Measurements from ENCODE around the gene DYNC2I2. TPM values are rescaled to one million over a fixed set of nuclear protein-coding genes. Genes with fewer than 3 reads are reported as not detected.
"Not testable (repeated sequence)": the region's sequence is repeated elsewhere in the genome, so short reads cannot be mapped to it uniquely, and the experiment has no call there.

DYNC2I2 gene
- total RNA-seq, 3 donors from 2014 or later (not counting 1 experiment from before 2014, with no cell fraction given), result 5.2 to 6.3 (median 5.5) TPM

DNA sequence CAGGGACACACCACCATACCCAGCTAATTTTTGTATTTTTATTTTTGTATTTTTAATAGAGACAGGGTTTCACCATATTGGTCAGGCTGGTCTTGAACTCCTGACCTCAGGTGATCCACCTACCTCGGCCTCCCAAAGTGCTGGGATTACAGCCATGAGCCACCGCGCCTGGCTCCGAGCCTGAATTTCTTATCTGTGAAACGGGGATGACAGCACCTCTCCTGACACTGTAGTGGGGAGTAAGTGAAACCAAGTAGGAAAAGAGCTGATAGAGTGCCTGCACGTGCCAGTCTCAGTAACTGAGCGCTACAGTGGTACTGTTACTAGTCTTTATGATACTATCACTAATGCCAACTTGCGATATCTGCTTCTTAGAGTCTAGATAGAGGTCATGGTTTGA, 71.5 kb downstream of the DYNC2I2 start:
- H3K4me1 ChIP-seq (ENCODE audit: control insufficient read depth, insufficient read depth, low read length); ATAC-seq; H3K27me3 ChIP-seq (ENCODE audit: control insufficient read depth, insufficient read depth, low read length); H3K4me3 ChIP-seq (ENCODE audit: low read length); H3K4me3 Mint-ChIP-seq; H3K9me3 Mint-ChIP-seq; H3K27ac Mint-ChIP-seq; intact Hi-C loops (cut with micrococcal nuclease); H3K4me1 Mint-ChIP-seq; H3K27me3 Mint-ChIP-seq (ENCODE audit: low read depth in 2 of 2); H3K9me3 ChIP-seq (ENCODE audit: control insufficient read depth, insufficient read depth, low read length); DNase-seq; H3K27ac ChIP-seq (ENCODE audit: low read length): not testable (repeated sequence)
- 98% methylated on average over 7 of the region's 8 CpGs for WGBS (ENCODE audit: insufficient coverage)
- peaks cover 87% of the 10 kb centered on the region for H3K36me3 ChIP-seq (ENCODE audit: control insufficient read depth, insufficient read depth, low read length)
- H3K36me3 Mint-ChIP-seq, result peaks cover 31% of the 10 kb centered on the region

Other genes with a start within 250 kb of the DYNC2I2 start
- 10 to 100 TPM; 11.5 to 29.6 (median 24.2) TPM for gene CERCAM, start 236.0 kb downstream of the DYNC2I2 start, total RNA-seq
- 10 to 100 TPM; 36.4 to 44.4 (median 37.5) TPM for gene ODF2, start 200.8 kb downstream of the DYNC2I2 start, total RNA-seq
- gene GLE1, start 152.1 kb downstream of the DYNC2I2 start, total RNA-seq, result 10 to 100 TPM; 21.2 to 33.3 (median 23.3) TPM
- gene SPTAN1, start 104.3 kb downstream of the DYNC2I2 start, total RNA-seq, result 100 to 1,000 TPM; 301 to 420 (median 400) TPM
- gene SET, start 32.4 kb upstream of the DYNC2I2 start, total RNA-seq, result 100 to 1,000 TPM; 331 to 341 (median 334) TPM
- 1 to 10 TPM; 3.6 to 4.5 (median 3.9) TPM for gene PKN3, start 45.7 kb upstream of the DYNC2I2 start, total RNA-seq
- 10 to 100 TPM; 26.1 to 37.1 (median 28.6) TPM for gene ZDHHC12, start 67.3 kb upstream of the DYNC2I2 start, total RNA-seq
- 10 to 100 TPM; 35.0 to 37.4 (median 35.2) TPM for gene ZER1, start 115.1 kb upstream of the DYNC2I2 start, total RNA-seq
- gene TBC1D13, start 130.4 kb upstream of the DYNC2I2 start, total RNA-seq, result 10 to 100 TPM; 31.5 to 34.5 (median 33.7) TPM
- 10 to 100 TPM in 1 of 3 donors, 1 to 10 TPM in 2; 6.7 to 12.5 (median 8.3) TPM for gene ENDOG, start 161.7 kb upstream of the DYNC2I2 start, total RNA-seq
- gene SPOUT1, start 172.9 kb upstream of the DYNC2I2 start, total RNA-seq, result 10 to 100 TPM; 35.8 to 49.2 (median 40.1) TPM
- 10 to 100 TPM in 1 of 3 donors, 1 to 10 TPM in 2; 8.9 to 11.3 (median 9.1) TPM for gene KYAT1, start 225.1 kb upstream of the DYNC2I2 start, total RNA-seq
- gene LRRC8A, start 225.3 kb upstream of the DYNC2I2 start, total RNA-seq, result 10 to 100 TPM; 60.0 to 82.9 (median 67.9) TPM